GM10847 (cell line): ENCODE data around the gene LGALS3.

Source experiments
- POLR2A ChIP-seq: IDR thresholded peaks from 2 replicates; pipeline ENCODE4 v1.6.1; 2011; ENCODE audit not compliant: insufficient read length; ENCODE audit errors: extremely low read depth

Gene LGALS3

GRCh38 chr14:55105991-55106390 lies 23.1 kb upstream of the LGALS3 start:
- TF ChIP-seq POLR2A: no peak

- TF ChIP-seq POLR2A: no peak
Measured at GRCh38 chr14:55107766-55108554, 21.1 kb upstream of the LGALS3 start.

- TF ChIP-seq POLR2A: no peak
Measured at GRCh38 chr14:55109836-55110235, 19.2 kb upstream of the LGALS3 start.

- no peak for TF ChIP-seq POLR2A
Measured at GRCh38 chr14:55111122-55111708, 17.8 kb upstream of the LGALS3 start.

- no peak for TF ChIP-seq POLR2A
Measured at GRCh38 chr14:55114720-55115119, 14.3 kb upstream of the LGALS3 start.

- no peak for TF ChIP-seq POLR2A
Measured at GRCh38 chr14:55115460-55115859, 13.6 kb upstream of the LGALS3 start.

- no peak for TF ChIP-seq POLR2A
Measured at GRCh38 chr14:55115861-55116245, 13.2 kb upstream of the LGALS3 start.

- TF ChIP-seq POLR2A: no peak
Measured at GRCh38 chr14:55116246-55117030, 12.6 kb upstream of the LGALS3 start.

- no peak for TF ChIP-seq POLR2A
Measured at GRCh38 chr14:55117803-55118441, 11.1 kb upstream of the LGALS3 start.

GRCh38 chr14:55118761-55119160 lies 10.3 kb upstream of the LGALS3 start:
- no peak for TF ChIP-seq POLR2A

GRCh38 chr14:55120571-55121495 lies 8.2 kb upstream of the LGALS3 start:
- TF ChIP-seq POLR2A: no peak

- no peak for TF ChIP-seq POLR2A
Measured at GRCh38 chr14:55121628-55122439, 7.2 kb upstream of the LGALS3 start.

- no peak for TF ChIP-seq POLR2A
Measured at GRCh38 chr14:55122440-55122986, 6.5 kb upstream of the LGALS3 start.

- TF ChIP-seq POLR2A: no peak
Measured at GRCh38 chr14:55123101-55123500, 6.0 kb upstream of the LGALS3 start.
